Endothelial cell of umbilical vein (primary cell): Measurements from ENCODE around the gene LIPI. TPM values are rescaled to one million over a fixed set of nuclear protein-coding genes. Genes with fewer than 3 reads are reported as not detected.
A peak's percentile ranks its signal among the peaks of the same experiment; 100 is the strongest.

Experiments
- BruUV-seq: library from RNA; stranded (reverse); fragments of 400-500 nt; replicated peaks from 2 replicates; lab custom pipeline; 2021; lab: Mats Ljungman, UMichigan
- CTCF ChIA-PET: fragments of 300-600, 350-600 bp; sonication (Branson Sonifier 250); formaldehyde crosslinking; loops from one replicate; lab custom pipeline; 2021; ENCODE audit warnings: antibody characterized with exemption, inconsistent platforms; lab: Charles Lee
- POLR2A ChIA-PET: fragments of 300-600, 350-600 bp; sonication (Branson Sonifier 250); formaldehyde crosslinking; loops from one replicate; lab custom pipeline; 2021; ENCODE audit warnings: antibody characterized with exemption, inconsistent platforms; lab: Charles Lee
- DNase-seq: peaks from one replicate; pipeline ENCODE4 v3.0.0-alpha.2; 2011; ENCODE audit warnings: low read depth, low spot score
- FAIRE-seq: peaks from 2 replicates; lab custom pipeline; 2011; peaks lifted over from hg19 to GRCh38; lab: Jason Lieb, UNC
- H2AFZ ChIP-seq: 2 replicates; pipeline ENCODE4 v1.6.0; 2012; ENCODE audit warnings: low read depth, low read length, control low read depth, inconsistent platforms
- H3K27ac ChIP-seq: 2 replicates; pipeline ENCODE4 v1.5.1; 2011; ENCODE audit warnings: low read depth, mild to moderate bottlenecking, control low read depth, low read length, moderate library complexity; ENCODE audit not compliant: insufficient read depth
- H3K27me3 ChIP-seq, 2 experiments: 2 replicates each; pipeline versions ENCODE4 v1.6.0 to v1.6.1; 2011; ENCODE audit warnings: low read length in 2 of 2, mixed read lengths in 1 of 2; ENCODE audit not compliant: control insufficient read depth in 2 of 2, insufficient read depth in 2 of 2
- H3K36me3 ChIP-seq, 2 experiments: 2 replicates in 1 of 2; 3 replicates in 1 of 2; pipeline ENCODE4 v1.5.1; 2011; ENCODE audit warnings: low read length in 2 of 2, mild to moderate bottlenecking in 1 of 2, moderate library complexity in 1 of 2; ENCODE audit not compliant: control insufficient read depth in 2 of 2, insufficient read depth in 2 of 2; ENCODE audit errors: extremely low read depth in 1 of 2
- H3K4me1 ChIP-seq: 3 replicates; pipeline ENCODE4 v1.5.1; 2011; ENCODE audit warnings: mild to moderate bottlenecking, low read length; ENCODE audit not compliant: control insufficient read depth, insufficient read depth; ENCODE audit errors: extremely low read depth
- H3K4me2 ChIP-seq: 2 replicates; pipeline ENCODE4 v1.6.1; 2011; ENCODE audit warnings: low read length, control low read depth, mixed read lengths; ENCODE audit not compliant: insufficient read depth
- H3K4me3 ChIP-seq, 3 experiments: fragments of 200-600 bp in 1 of 3; sonication (generic), shearing (Covaris generic) in 1 of 3; replicated peaks in 1 of 3; 2 replicates each; pipeline ENCODE4 v1.5.1; 2011 to 2016; ENCODE audit warnings: control low read depth in 3 of 3, low read length in 3 of 3, mild to moderate bottlenecking in 2 of 3, inconsistent platforms in 1 of 3, low read depth in 1 of 3, moderate library complexity in 1 of 3; ENCODE audit not compliant: insufficient read depth in 1 of 3
- H3K79me2 ChIP-seq: 2 replicates; pipeline ENCODE4 v1.6.0; 2012; ENCODE audit warnings: low read length, inconsistent platforms; ENCODE audit not compliant: control insufficient read depth, insufficient read depth
- H3K9ac ChIP-seq: replicated peaks from 2 replicates; pipeline ENCODE3; 2011; ENCODE audit warnings: low read length, control low read depth; ENCODE audit not compliant: insufficient read depth; ENCODE audit errors: extremely low read depth
- H3K9me1 ChIP-seq: replicated peaks from 3 replicates; pipeline ENCODE4 v1.6.0; 2011; ENCODE audit warnings: mild to moderate bottlenecking, low read length; ENCODE audit not compliant: control insufficient read depth, insufficient read depth; ENCODE audit errors: extremely low read depth
- H3K9me3 ChIP-seq: replicated peaks from 2 replicates; pipeline ENCODE4 v1.5.1; 2012; ENCODE audit warnings: low read length, inconsistent platforms; ENCODE audit not compliant: control insufficient read depth, insufficient read depth
- H4K20me1 ChIP-seq: replicated peaks from 2 replicates; pipeline ENCODE3; 2011; ENCODE audit warnings: mild to moderate bottlenecking, low read length; ENCODE audit not compliant: control insufficient read depth, insufficient read depth; ENCODE audit errors: extremely low read depth
- CTCF ChIP-seq, 2 donors: IDR thresholded peaks; 1 replicate in 1 of 2; 2 replicates in 1 of 2; pipeline ENCODE4 v1.5.1; 2011; ENCODE audit warnings: low read length in 2 of 2, mild to moderate bottlenecking in 2 of 2, moderate library complexity in 2 of 2, control low read depth in 1 of 2, inconsistent platforms in 1 of 2, low read depth in 1 of 2; ENCODE audit not compliant: insufficient read depth in 1 of 2; ENCODE audit errors: extremely low read depth in 1 of 2
- EZH2 ChIP-seq: IDR thresholded peaks from 2 replicates; pipeline ENCODE4 v1.6.1; 2012; ENCODE audit warnings: borderline replicate concordance, low read depth, mild to moderate bottlenecking, moderate library complexity, low read length, inconsistent platforms; ENCODE audit not compliant: severe bottlenecking
- FOS ChIP-seq: IDR thresholded peaks from 2 replicates; pipeline ENCODE4 v1.6.1; 2011; ENCODE audit warnings: mild to moderate bottlenecking, low read length, moderate library complexity, borderline replicate concordance; ENCODE audit not compliant: insufficient read depth
- GATA2 ChIP-seq: IDR thresholded peaks from 2 replicates; pipeline ENCODE4 v1.7.0; 2011; ENCODE audit warnings: low read depth, mild to moderate bottlenecking, moderate library complexity, mixed read lengths, low read length; ENCODE audit not compliant: insufficient read length, insufficient read depth
- JUN ChIP-seq: IDR thresholded peaks from 2 replicates; pipeline ENCODE4 v1.6.1; 2011; ENCODE audit warnings: borderline replicate concordance, low read depth; ENCODE audit not compliant: insufficient read length, insufficient read depth
- MAX ChIP-seq: IDR thresholded peaks from 2 replicates; pipeline ENCODE4 v1.6.1; 2011; ENCODE audit not compliant: insufficient read depth, insufficient read length
- MYC ChIP-seq: IDR thresholded peaks from one replicate; pipeline ENCODE4 v1.6.1; 2011; ENCODE audit warnings: mild to moderate bottlenecking, low read depth, low read length
- POLR2A ChIP-seq: IDR thresholded peaks from 2 replicates; pipeline ENCODE4 v1.6.1; 2012; ENCODE audit warnings: low read depth, mild to moderate bottlenecking, control low read depth, low read length
- POLR2AphosphoS5 ChIP-seq: IDR thresholded peaks from 2 replicates; pipeline ENCODE4 v1.6.1; 2012; ENCODE audit warnings: low read depth, mild to moderate bottlenecking, control low read depth, low read length, moderate library complexity; ENCODE audit not compliant: insufficient read depth
- dilution Hi-C: fragments of 300-500 bp; cut with MboI; formaldehyde crosslinking; loops from one replicate; pipeline ENCODE4 v1.15.0; 2019; ENCODE audit warnings: low sequenced_read_pairs; ENCODE audit not compliant: extremely low pct_ligation_motif_present
- intact Hi-C: fragments of 100-400 bp; cut with micrococcal nuclease; formaldehyde crosslinking; loops from one replicate; pipeline ENCODE4 v1.10.0; 2022
- polyA plus RNA-seq, 4 experiments: library from polyadenylated mRNA; depleted of rRNA in 3 of 4; stranded (reverse) in 3 of 4; unstranded in 1 of 4; fragments of >200 nt; gene quantifications; 2 replicates each; pipeline versions ENCODE4 v1.2.1 to v1.2.3, GENCODE V29; 2011 to 2012; ENCODE audit warnings: missing spikeins in 1 of 4
- total RNA-seq: library from RNA; stranded (reverse); gene quantifications from 2 replicates; pipeline ENCODE4 v1.2.3, GENCODE V29; 2021

The LIPI gene
- total and polyA plus RNA-seq, 2 donors (not counting 3 experiments of a cell fraction or from before 2014, with no cell fraction given): not detected

GRCh38 chr21:14075346-14076142 lies 135.2 kb downstream of the LIPI start:
- H3K79me2 ChIP-seq: no peaks in the 10 kb centered on the region
- DNase-seq: no peak
- H3K9ac ChIP-seq: no peak overlapping the region
- no peaks in the 10 kb centered on the region for H4K20me1 ChIP-seq
- no peak overlapping the region for H2AFZ ChIP-seq
- H3K27me3 ChIP-seq: no peaks in the 10 kb centered on the region
- peaks cover 3% of the 10 kb centered on the region for H3K9me3 ChIP-seq
- H3K4me1 ChIP-seq: no peaks in the 10 kb centered on the region
- POLR2A ChIA-PET: no interaction called here
- H3K4me3 ChIP-seq: no peak overlapping the region
- dilution Hi-C loops: no loop called here
- peak; percentile 99 for FAIRE-seq
- BruUV-seq: no TSS peak
- no peaks in the 10 kb centered on the region for H3K36me3 ChIP-seq
- H3K4me2 ChIP-seq: no peak overlapping the region
- H3K9me1 ChIP-seq: no peaks in the 10 kb centered on the region
- H3K27ac ChIP-seq: no peak overlapping the region
- CTCF ChIA-PET: no interaction called here
- intact Hi-C loops: no loop called here
- TF ChIP-seq JUN (no peak), POLR2AphosphoS5 (no peak), MYC (no peak)

DNA sequence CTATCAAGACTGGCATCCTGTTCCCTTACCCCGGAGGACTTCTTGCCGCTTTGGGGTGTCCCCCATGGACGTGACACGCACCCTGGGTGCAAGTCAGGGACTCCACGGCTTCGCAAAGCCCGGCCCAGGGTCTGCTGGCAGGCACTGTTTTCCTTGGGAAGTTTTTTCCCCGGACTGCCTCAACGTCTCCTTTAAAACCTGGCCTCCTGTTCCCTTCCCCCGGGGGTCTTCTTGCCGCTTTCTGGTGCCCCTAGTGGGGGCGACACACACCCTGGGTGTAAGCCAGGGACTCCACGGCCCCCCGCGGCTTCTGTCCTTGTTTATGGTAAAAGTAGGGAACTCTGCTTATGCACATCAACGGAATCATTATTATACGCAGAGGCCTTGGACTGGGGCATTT lies 136.6 kb downstream of the LIPI start:
- no TSS peak for BruUV-seq
- H3K36me3 ChIP-seq: no peaks in the 10 kb centered on the region
- H3K27ac ChIP-seq: no peak overlapping the region
- H3K4me1 ChIP-seq: no peaks in the 10 kb centered on the region
- H3K9me3 ChIP-seq: peaks cover 3% of the 10 kb centered on the region
- no peaks in the 10 kb centered on the region for H3K27me3 ChIP-seq
- no peaks in the 10 kb centered on the region for H3K9me1 ChIP-seq
- TF ChIP-seq GATA2: no peak
- no peak for TF ChIP-seq FOS
- TF ChIP-seq POLR2A: no peak
- no peak for TF ChIP-seq POLR2AphosphoS5
- no peak for TF ChIP-seq MAX
- no peak for TF ChIP-seq CTCF (IDR thresholded peaks at IDR 0.05; ENCODE audit: extremely low read depth in 1 of 2, insufficient read depth in 1 of 2, low read depth in 1 of 2, low read length in 2 of 2)
- TF ChIP-seq MYC: no peak
- no peak for TF ChIP-seq EZH2
- no peak for TF ChIP-seq JUN
- intact Hi-C loops (no loop called here), dilution Hi-C loops (no loop called here)
- no peaks in the 10 kb centered on the region for H3K79me2 ChIP-seq
- ChIA-PET POLR2A (no interaction called here), CTCF (no interaction called here)
- FAIRE-seq (no peak), DNase-seq (no peak)
- no peak overlapping the region for H2AFZ ChIP-seq
- H3K4me3 ChIP-seq: no peak overlapping the region
- H3K9ac ChIP-seq: no peak overlapping the region
- no peaks in the 10 kb centered on the region for H4K20me1 ChIP-seq
- no peak overlapping the region for H3K4me2 ChIP-seq
